ENCODE measurements around the gene CARD14. TPM values are rescaled to one million over a fixed set of nuclear protein-coding genes. Genes with fewer than 3 reads are reported as not detected.

The CARD14 gene
- total and polyA plus RNA-seq, 2 donors (not counting 1 experiment from before 2014, with no cell fraction given), result not detected

DNA sequence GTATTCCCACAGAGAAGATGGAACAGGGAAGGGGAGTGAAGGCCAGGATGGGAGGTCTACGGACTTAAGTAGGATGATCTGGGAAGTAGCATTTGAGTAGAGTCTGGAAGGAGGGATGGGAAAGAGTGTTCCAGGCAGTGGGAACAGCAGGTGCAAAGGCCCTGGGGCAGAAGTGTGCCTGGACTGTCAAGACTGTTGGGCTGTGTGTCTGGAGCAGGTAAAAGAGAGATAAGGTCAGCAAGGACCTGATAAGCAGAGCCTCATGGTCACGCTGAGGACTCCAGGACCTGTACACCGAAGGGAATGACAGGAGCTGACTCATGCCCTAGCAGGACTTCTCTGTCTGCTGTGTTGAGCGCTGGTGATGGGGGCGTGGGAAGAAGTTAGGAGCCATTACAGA is 723 bp upstream of the CARD14 start:
- Histone ChIP-seq H2AFZ (ENCODE audit: insufficient read depth, low read depth, low read length, poor library complexity, severe bottlenecking) (no peak overlapping the region), H3K9ac (ENCODE audit: low read length) (no peak overlapping the region), H3K4me3 (ENCODE audit: control extremely low read depth in 1 of 5, extremely low read depth in 1 of 5, insufficient read depth in 1 of 5, low read depth in 2 of 5, low read length in 4 of 5) (no peak overlapping the region), H3K4me1 (ENCODE audit: control insufficient read depth in 2 of 2, insufficient read depth in 2 of 2, low read length in 2 of 2) (no peaks in the 10 kb centered on the region), H4K20me1 (ENCODE audit: control insufficient read depth, insufficient read depth, low read length, poor library complexity, severe bottlenecking) (no peaks in the 10 kb centered on the region), H3K4me2 (replicated peaks; ENCODE audit: low read depth, low read length, poor library complexity, severe bottlenecking) (no peak overlapping the region), H3K9me3 (ENCODE audit: control extremely low read depth in 1 of 3, control insufficient read depth in 2 of 3, insufficient read depth in 1 of 3, low read length in 2 of 3) (peaks cover 0 to 3% (median 0%) of the 10 kb centered on the region in 3 donors), H3K36me3 (replicated peaks in 1 of 2; ENCODE audit: control extremely low read depth in 1 of 2, control insufficient read depth in 1 of 2, extremely low read depth in 1 of 2, insufficient read depth in 2 of 2, low read length in 1 of 2) (no peaks in the 10 kb centered on the region), H3K79me2 (ENCODE audit: control insufficient read depth, insufficient read depth, low read length) (no peaks in the 10 kb centered on the region), H3K27ac (ENCODE audit: low read length in 2 of 2) (no peak overlapping the region), H3K27me3 (replicated peaks in 1 of 4; ENCODE audit: control extremely low read depth in 1 of 4, control insufficient read depth in 3 of 4, insufficient read depth in 4 of 4, low read length in 3 of 4) (peaks cover 0 to 9% (median 0%) of the 10 kb centered on the region in 4 experiments)
- Mint-ChIP-seq H3K27me3 (peaks cover 11% of the 10 kb centered on the region), H3K27ac (no peak overlapping the region), H3K4me3 (no peak overlapping the region), H3K4me1 (no peaks in the 10 kb centered on the region), H3K9me3 (ENCODE audit: insufficient read depth) (no peaks in the 10 kb centered on the region)
- TF ChIP-seq, protein P1, sequence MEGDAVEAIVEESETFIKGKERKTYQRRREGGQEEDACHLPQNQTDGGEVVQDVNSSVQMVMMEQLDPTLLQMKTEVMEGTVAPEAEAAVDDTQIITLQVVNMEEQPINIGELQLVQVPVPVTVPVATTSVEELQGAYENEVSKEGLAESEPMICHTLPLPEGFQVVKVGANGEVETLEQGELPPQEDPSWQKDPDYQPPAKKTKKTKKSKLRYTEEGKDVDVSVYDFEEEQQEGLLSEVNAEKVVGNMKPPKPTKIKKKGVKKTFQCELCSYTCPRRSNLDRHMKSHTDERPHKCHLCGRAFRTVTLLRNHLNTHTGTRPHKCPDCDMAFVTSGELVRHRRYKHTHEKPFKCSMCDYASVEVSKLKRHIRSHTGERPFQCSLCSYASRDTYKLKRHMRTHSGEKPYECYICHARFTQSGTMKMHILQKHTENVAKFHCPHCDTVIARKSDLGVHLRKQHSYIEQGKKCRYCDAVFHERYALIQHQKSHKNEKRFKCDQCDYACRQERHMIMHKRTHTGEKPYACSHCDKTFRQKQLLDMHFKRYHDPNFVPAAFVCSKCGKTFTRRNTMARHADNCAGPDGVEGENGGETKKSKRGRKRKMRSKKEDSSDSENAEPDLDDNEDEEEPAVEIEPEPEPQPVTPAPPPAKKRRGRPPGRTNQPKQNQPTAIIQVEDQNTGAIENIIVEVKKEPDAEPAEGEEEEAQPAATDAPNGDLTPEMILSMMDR (IDR thresholded peaks at IDR 0.05), result no peak
- TF ChIP-seq EZH2 (IDR thresholded peaks at IDR 0.05; ENCODE audit: borderline replicate concordance, insufficient read depth, low read depth, low read length, poor library complexity, severe bottlenecking), result no peak
- CTCF ChIA-PET, result no interaction called here
- POLR2A ChIA-PET, result no interaction called here
- no peak for ATAC-seq (ENCODE audit: low read depth)
- DNase-seq, result no peak
- 92% methylated on average over 1 of the region's 5 CpGs for WGBS (ENCODE audit: insufficient coverage)
- intact Hi-C loops (cut with micrococcal nuclease), result no loop called here

DNA sequence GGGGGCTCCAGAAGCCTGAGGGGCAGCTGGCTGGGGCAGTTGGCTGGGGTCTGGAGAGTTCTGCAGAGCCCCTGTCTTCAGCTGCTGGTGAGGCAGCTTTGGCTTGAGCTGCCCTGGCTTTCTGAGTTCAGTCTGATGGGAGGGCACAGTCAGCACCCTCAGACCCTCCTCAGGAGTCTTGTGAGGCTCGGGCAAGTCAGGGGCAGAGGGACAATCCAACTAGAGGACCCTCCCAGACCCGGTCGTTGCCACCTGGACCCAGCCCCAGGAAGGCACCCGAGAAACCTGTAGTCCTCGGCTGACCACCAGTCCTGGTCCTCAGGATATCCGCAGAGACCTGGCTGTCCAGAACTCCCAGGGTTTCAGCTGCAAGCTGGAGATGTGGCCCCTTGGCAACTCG is 1.9 kb downstream of the CARD14 start:
- ATAC-seq (ENCODE audit: low read depth), result no peak
- H3K4me1 ChIP-seq (ENCODE audit: control insufficient read depth in 2 of 2, insufficient read depth in 2 of 2, low read length in 2 of 2), result no peaks in the 10 kb centered on the region
- H3K79me2 ChIP-seq (ENCODE audit: control insufficient read depth, insufficient read depth, low read length), result no peaks in the 10 kb centered on the region
- H3K9ac ChIP-seq (ENCODE audit: low read length), result no peak overlapping the region
- Mint-ChIP-seq H3K27ac (no peak overlapping the region), H3K27me3 (peaks cover 9% of the 10 kb centered on the region), H3K9me3 (ENCODE audit: insufficient read depth) (no peaks in the 10 kb centered on the region), H3K4me1 (no peaks in the 10 kb centered on the region), H3K4me3 (no peak overlapping the region)
- peaks cover 0 to 3% (median 0%) of the 10 kb centered on the region in 3 donors for H3K9me3 ChIP-seq (ENCODE audit: control extremely low read depth in 1 of 3, control insufficient read depth in 2 of 3, insufficient read depth in 1 of 3, low read length in 2 of 3)
- POLR2A ChIA-PET, result no interaction called here
- no peak overlapping the region for H2AFZ ChIP-seq (ENCODE audit: insufficient read depth, low read depth, low read length, poor library complexity, severe bottlenecking)
- H3K4me2 ChIP-seq (replicated peaks; ENCODE audit: low read depth, low read length, poor library complexity, severe bottlenecking), result no peak overlapping the region
- no peak overlapping the region for H3K27ac ChIP-seq (ENCODE audit: low read length in 2 of 2)
- no peak for DNase-seq
- no peaks in the 10 kb centered on the region for H3K36me3 ChIP-seq (replicated peaks in 1 of 2; ENCODE audit: control extremely low read depth in 1 of 2, control insufficient read depth in 1 of 2, extremely low read depth in 1 of 2, insufficient read depth in 2 of 2, low read length in 1 of 2)
- no peak overlapping the region for H3K4me3 ChIP-seq (ENCODE audit: control extremely low read depth in 1 of 5, extremely low read depth in 1 of 5, insufficient read depth in 1 of 5, low read depth in 2 of 5, low read length in 4 of 5)
- intact Hi-C loops (cut with micrococcal nuclease), result no loop called here
- 96% methylated on average over 7 of the region's 7 CpGs for WGBS (ENCODE audit: insufficient coverage)
- no peaks in the 10 kb centered on the region for H4K20me1 ChIP-seq (ENCODE audit: control insufficient read depth, insufficient read depth, low read length, poor library complexity, severe bottlenecking)
- CTCF ChIA-PET, result no interaction called here
- H3K27me3 ChIP-seq (replicated peaks in 1 of 4; ENCODE audit: control extremely low read depth in 1 of 4, control insufficient read depth in 3 of 4, insufficient read depth in 4 of 4, low read length in 3 of 4), result peaks cover 0 to 9% (median 0%) of the 10 kb centered on the region in 4 experiments
- TF ChIP-seq, protein P1 (IDR thresholded peaks at IDR 0.05), result no peak
- no peak for TF ChIP-seq EZH2 (IDR thresholded peaks at IDR 0.05; ENCODE audit: borderline replicate concordance, insufficient read depth, low read depth, low read length, poor library complexity, severe bottlenecking)

All from B cell (primary cell).